Measurements from ENCODE around the gene TCF12. TPM values are rescaled to one million over a fixed set of nuclear protein-coding genes. Genes with fewer than 3 reads are reported as not detected.

The TCF12 gene
- total RNA-seq, 4 donors from 2014 or later: 105 to 446 (median 180) TPM

GRCh38 chr15:57026016-57026592, 107.7 kb downstream of the TCF12 start:
- DNase-seq: no peak
- in situ Hi-C loops (cut with MboI; ENCODE audit: low pct_ligation_motif_present in 1 of 4, low pct_unique_long_range_greater_than_20kb in 1 of 4, low sequenced_read_pairs in 3 of 4) (no loop called here), intact Hi-C loops (cut with DNase I; ENCODE audit: low total_unique reads) (no loop called here)
- Histone ChIP-seq H3K9me3 (no peaks in the 10 kb centered on the region), H3K4me1 (peaks cover 0 to 14% (median 12%) of the 10 kb centered on the region in 4 donors), H3K36me3 (no peaks in the 10 kb centered on the region), H3K4me3 (no peak overlapping the region), H3K27me3 (no peaks in the 10 kb centered on the region), H3K27ac (no peak overlapping the region)
- TF ChIP-seq POLR2AphosphoS5 (IDR thresholded peaks at IDR 0.05) (no peak), POLR2A (IDR thresholded peaks at IDR 0.05) (no peak), CTCF (IDR thresholded peaks at IDR 0.05) (no peak), EP300 (IDR thresholded peaks at IDR 0.05; ENCODE audit: low read depth) (no peak)
- 61 to 70% methylated on average over 2 of the region's 2 CpGs for WGBS, 2 donors (ENCODE audit: low coverage in 1 of 2)

- intact Hi-C loops (cut with DNase I; ENCODE audit: low total_unique reads) (no loop called here), in situ Hi-C loops (cut with MboI; ENCODE audit: low pct_ligation_motif_present in 1 of 4, low pct_unique_long_range_greater_than_20kb in 1 of 4, low sequenced_read_pairs in 3 of 4) (no loop called here)
- Histone ChIP-seq H3K4me3 (no peak overlapping the region), H3K4me1 (peaks cover 0 to 29% (median 14%) of the 10 kb centered on the region in 4 donors), H3K27ac (no peak overlapping the region), H3K36me3 (no peaks in the 10 kb centered on the region), H3K27me3 (no peaks in the 10 kb centered on the region), H3K9me3 (no peaks in the 10 kb centered on the region)
- 99 to 100% methylated on average over 5 of the region's 5 CpGs for WGBS, 2 donors (ENCODE audit: low coverage in 1 of 2)
- TF ChIP-seq POLR2AphosphoS5 (IDR thresholded peaks at IDR 0.05): no peak
- TF ChIP-seq CTCF (IDR thresholded peaks at IDR 0.05): no peak
- TF ChIP-seq POLR2A (IDR thresholded peaks at IDR 0.05): no peak
- no peak for TF ChIP-seq EP300 (IDR thresholded peaks at IDR 0.05; ENCODE audit: low read depth)
- no peak for DNase-seq
These were observed 109.2 kb downstream of the TCF12 start for GRCh38 chr15:57027596-57027995.

- Histone ChIP-seq H3K9me3 (no peaks in the 10 kb centered on the region), H3K36me3 (no peaks in the 10 kb centered on the region), H3K4me1 (peaks cover 0 to 29% (median 14%) of the 10 kb centered on the region in 4 donors), H3K4me3 (no peak overlapping the region), H3K27ac (no peak overlapping the region), H3K27me3 (no peaks in the 10 kb centered on the region)
- in situ Hi-C loops (cut with MboI; ENCODE audit: low pct_ligation_motif_present in 1 of 4, low pct_unique_long_range_greater_than_20kb in 1 of 4, low sequenced_read_pairs in 3 of 4) (no loop called here), intact Hi-C loops (cut with DNase I; ENCODE audit: low total_unique reads) (no loop called here)
- DNase-seq: no peak
- TF ChIP-seq EP300 (IDR thresholded peaks at IDR 0.05; ENCODE audit: low read depth) (no peak), POLR2AphosphoS5 (IDR thresholded peaks at IDR 0.05) (no peak), CTCF (IDR thresholded peaks at IDR 0.05) (no peak)
- 83 to 86% methylated on average over 7 of the region's 7 CpGs for WGBS, 2 donors (ENCODE audit: low coverage in 1 of 2)
These were observed 109.7 kb downstream of the TCF12 start for GRCh38 chr15:57028176-57028575.

GRCh38 chr15:57030011-57030410, 111.6 kb downstream of the TCF12 start:
- Histone ChIP-seq H3K36me3 (no peaks in the 10 kb centered on the region), H3K4me1 (peaks cover 3 to 37% (median 14%) of the 10 kb centered on the region in 4 donors), H3K9me3 (no peaks in the 10 kb centered on the region), H3K4me3 (no peak overlapping the region), H3K27ac (no peak overlapping the region), H3K27me3 (no peaks in the 10 kb centered on the region)
- intact Hi-C loops (cut with DNase I; ENCODE audit: low total_unique reads) (no loop called here), in situ Hi-C loops (cut with MboI; ENCODE audit: low pct_ligation_motif_present in 1 of 4, low pct_unique_long_range_greater_than_20kb in 1 of 4, low sequenced_read_pairs in 3 of 4) (no loop called here)
- no peak for DNase-seq
- 90 to 93% methylated on average over 3 of the region's 3 CpGs for WGBS, 2 donors (ENCODE audit: low coverage in 1 of 2)
- TF ChIP-seq POLR2AphosphoS5 (IDR thresholded peaks at IDR 0.05): no peak
- TF ChIP-seq EP300 (IDR thresholded peaks at IDR 0.05; ENCODE audit: low read depth): no peak
- TF ChIP-seq CTCF (IDR thresholded peaks at IDR 0.05): no peak
- TF ChIP-seq POLR2A (IDR thresholded peaks at IDR 0.05): no peak

Measured in transverse colon (tissue), 4 donors.